ENCODE data around the gene PCID2.

The PCID2 gene

DNA sequence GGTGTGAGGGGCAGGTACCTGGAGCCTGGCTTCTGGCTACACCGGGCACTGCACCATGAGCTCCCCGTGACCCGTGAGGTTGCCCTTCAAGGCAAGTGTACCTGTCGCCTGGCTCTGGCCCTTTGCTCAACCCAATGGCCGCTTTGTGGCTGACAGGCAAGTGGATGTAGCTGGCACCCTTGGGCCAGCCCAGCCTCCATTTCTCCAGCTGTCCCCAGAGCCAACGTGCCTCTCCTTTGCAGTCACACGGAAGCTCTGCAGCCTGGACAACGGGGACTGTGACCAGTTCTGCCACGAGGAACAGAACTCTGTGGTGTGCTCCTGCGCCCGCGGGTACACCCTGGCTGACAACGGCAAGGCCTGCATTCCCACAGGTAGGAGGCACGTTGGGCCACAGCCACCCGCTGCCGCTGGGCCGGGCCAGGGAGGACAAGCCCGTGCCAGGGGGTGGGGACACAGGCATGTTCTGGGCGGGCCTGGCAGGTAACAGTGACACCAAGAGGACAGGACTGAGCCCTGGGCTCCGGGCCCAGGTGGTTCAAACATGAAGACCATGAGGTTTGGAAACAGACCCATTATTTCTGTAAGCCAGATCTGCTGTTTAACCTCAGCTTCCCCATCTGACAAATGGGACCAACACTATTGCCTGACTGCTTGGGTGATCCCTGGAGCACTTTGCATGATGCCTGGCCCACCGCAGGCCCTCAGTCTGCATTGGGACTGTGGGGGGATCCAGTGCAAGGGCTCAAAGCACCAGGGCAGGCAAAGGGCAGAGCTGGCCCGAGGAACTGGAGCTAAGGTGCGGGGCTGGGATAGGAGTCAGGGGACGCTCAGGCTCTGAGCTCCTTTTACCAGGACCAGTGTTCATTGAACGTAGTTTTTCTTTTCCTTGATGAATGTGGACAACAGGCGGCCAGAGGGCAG, 67.5 kb downstream of the PCID2 start:
- H3K4me3 ChIP-seq (ENCODE audit: low read depth, low read length): no peak overlapping the region
- TF ChIP-seq, protein P1, sequence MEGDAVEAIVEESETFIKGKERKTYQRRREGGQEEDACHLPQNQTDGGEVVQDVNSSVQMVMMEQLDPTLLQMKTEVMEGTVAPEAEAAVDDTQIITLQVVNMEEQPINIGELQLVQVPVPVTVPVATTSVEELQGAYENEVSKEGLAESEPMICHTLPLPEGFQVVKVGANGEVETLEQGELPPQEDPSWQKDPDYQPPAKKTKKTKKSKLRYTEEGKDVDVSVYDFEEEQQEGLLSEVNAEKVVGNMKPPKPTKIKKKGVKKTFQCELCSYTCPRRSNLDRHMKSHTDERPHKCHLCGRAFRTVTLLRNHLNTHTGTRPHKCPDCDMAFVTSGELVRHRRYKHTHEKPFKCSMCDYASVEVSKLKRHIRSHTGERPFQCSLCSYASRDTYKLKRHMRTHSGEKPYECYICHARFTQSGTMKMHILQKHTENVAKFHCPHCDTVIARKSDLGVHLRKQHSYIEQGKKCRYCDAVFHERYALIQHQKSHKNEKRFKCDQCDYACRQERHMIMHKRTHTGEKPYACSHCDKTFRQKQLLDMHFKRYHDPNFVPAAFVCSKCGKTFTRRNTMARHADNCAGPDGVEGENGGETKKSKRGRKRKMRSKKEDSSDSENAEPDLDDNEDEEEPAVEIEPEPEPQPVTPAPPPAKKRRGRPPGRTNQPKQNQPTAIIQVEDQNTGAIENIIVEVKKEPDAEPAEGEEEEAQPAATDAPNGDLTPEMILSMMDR (IDR thresholded peaks at IDR 0.05; ENCODE audit: low read depth, low read length): no peak

DNA sequence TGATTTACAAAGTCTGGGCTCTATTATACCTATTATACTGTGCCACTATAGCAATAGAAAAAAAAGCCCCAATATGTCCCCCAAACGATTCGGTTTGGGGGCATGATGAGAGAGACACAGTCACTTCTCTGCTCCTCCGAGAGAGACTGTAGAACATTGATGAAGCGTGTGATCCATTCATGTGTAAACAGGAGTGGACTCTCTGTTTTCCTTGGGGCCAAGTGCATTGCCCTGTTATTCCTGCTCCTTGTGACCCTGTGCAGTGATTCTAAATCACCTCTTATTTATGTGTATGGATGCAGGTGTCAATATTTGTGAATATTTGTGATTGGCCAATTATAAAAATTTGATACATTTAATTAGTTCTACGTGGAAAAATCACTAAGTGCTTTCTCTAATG, 68.9 kb downstream of the PCID2 start:
- H3K4me3 ChIP-seq (ENCODE audit: low read depth, low read length): no peak overlapping the region
- TF ChIP-seq, protein P1 (IDR thresholded peaks at IDR 0.05; ENCODE audit: low read depth, low read length): no peak

DNA sequence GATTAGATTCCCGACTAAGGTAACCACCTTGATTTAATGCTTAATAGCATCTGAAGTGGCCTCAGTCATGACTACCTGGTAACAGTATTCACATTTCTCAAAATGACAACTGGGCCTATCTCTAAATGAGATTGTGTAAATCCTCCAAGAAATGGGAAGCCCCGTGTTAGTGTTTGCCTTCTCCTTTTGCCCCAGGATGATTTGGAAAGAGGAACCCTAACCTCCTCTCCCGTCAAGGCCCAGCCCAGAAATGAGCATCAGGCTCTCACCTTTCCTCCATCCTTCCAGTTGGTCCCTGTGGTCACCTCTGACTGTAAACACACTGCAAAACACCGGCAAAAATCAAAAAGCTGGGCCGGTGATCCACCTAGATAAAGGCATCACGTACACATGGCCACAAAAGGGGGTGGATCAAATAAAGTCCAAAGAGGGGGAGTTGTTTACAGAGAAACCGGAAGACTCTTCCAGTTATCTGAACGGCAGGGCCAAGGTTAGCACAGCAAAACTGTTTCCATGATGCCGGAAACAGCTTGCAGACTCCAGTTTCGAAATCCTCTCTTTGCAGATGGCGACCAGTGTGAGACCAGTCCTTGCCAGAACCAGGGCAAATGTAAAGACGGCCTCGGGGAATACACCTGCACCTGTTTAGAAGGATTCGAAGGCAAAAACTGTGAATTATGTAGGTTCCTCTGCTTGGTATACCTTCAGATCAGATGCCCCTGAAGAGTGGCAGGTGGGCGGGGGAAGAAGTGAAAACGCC, 69.5 kb downstream of the PCID2 start:
- TF ChIP-seq, protein P1 (IDR thresholded peaks at IDR 0.05; ENCODE audit: low read depth, low read length): no peak
- no peak overlapping the region for H3K4me3 ChIP-seq (ENCODE audit: low read depth, low read length)

DNA sequence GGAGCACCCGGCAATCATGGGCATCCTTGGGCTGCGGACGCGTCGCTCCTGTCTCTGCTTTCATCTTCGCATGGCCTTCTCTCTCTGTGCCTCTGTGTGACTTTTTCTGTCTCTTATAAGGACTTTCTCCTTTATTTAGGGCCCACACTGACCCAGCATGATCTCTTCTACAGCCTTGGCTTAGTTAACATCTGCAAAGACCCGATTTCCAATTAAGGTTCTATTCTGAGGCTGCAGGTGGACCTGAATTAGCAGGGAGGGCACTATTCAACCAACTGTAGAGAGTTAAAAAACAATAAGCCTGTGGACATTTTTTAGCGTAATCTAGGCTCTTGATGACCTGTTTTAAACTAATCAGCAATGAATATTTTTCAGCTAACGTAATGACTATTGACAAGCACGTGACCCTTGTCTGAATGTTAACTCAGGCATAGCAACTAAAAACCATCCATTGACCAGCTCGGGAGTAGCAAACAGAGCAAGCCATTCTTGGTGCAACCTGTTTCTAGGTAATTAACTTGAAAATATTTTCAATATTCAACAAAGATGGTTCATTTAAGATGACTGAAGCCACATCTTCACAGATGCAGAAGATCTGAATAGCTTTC, 70.7 kb downstream of the PCID2 start:
- H3K4me3 ChIP-seq (ENCODE audit: low read depth, low read length): no peak overlapping the region
- TF ChIP-seq, protein P1 (IDR thresholded peaks at IDR 0.05; ENCODE audit: low read depth, low read length): no peak

DNA sequence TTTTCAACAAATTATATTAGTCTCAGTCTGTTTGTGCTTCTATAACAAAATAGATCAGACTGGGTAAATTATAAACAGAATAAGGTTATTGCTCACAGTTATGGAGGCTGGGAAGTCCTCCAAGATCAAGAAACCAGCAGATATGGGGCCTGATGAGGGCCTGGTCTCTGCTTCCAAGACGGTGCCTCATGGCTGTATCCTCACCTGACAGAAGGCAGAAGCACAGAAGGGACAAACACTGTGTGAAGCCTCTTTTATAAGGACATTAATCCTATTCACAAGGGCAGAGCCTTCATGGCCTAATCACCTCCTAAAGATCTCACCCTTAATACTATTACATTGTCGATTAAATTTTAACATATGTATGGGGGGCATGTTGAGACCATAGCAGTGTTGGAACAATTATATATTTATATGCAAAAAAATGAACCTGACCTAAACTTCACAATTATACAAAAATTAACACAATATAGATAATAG, 73.1 kb downstream of the PCID2 start:
- TF ChIP-seq, protein P1 (IDR thresholded peaks at IDR 0.05; ENCODE audit: low read depth, low read length): no peak
- no peak overlapping the region for H3K4me3 ChIP-seq (ENCODE audit: low read depth, low read length)

DNA sequence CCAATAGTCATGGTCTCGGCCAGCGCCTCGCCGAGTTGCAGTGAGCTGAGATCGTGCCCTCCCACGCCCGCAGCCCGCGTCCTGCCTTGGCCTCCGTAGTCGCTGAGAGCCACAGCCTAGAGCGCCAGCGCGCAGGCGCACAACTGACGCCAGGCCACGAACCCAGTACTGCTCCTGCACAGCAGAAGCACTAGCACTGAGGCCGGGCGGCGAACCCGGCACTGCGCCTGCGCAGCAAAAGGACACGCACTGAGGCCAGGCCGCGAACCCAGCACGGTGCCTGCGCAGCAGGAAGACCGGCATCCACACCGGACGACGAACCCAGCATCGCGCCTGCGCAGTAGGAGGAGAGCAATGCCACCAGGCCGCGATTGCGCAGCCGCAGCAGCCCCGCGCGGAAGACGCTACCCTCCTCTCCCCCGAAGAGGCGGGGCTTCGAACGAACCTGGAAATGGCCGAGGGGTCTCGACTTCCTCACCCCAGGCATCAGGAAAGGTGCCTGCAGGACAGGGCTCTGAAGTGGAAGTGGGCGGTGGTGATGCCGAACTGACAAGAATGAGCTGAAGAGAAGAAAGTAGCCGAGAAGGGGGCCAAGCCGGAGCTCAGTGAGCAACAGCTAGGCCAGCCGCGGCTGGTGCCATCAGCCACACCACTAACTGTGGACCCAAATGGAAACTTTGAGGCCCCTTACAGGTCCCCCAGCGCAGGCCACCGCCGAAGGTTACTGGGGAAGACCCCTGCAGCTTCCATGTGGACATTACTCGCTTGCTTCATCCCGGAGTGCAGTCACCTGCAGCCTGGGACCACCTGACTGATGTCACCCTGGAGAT, 78.3 kb downstream of the PCID2 start:
- TF ChIP-seq, protein P1 (IDR thresholded peaks at IDR 0.05; ENCODE audit: low read depth, low read length): no peak
- no peak overlapping the region for H3K4me3 ChIP-seq (ENCODE audit: low read depth, low read length)
